Neural cell (in vitro differentiated cells): ENCODE results near the gene DLG2. TPM values are rescaled to one million over a fixed set of nuclear protein-coding genes. Genes with fewer than 3 reads are reported as not detected.

Experiments used
- H2AFZ ChIP-seq: fragments of 200-600, 300-800 bp; sonication (generic), shearing (Covaris generic); 2 replicates; pipeline ENCODE4 v1.6.0; 2014; ENCODE audit warnings: low read depth, mild to moderate bottlenecking, antibody characterized with exemption, low read length, moderate library complexity
- H3F3A ChIP-seq: fragments of 200-600 bp; shearing (Covaris generic); 2 replicates; pipeline ENCODE4 v1.6.1; 2016; ENCODE audit warnings: mild to moderate bottlenecking, moderate library complexity, mixed read lengths, antibody characterized with exemption, low read length; ENCODE audit not compliant: insufficient read depth, poor library complexity, severe bottlenecking
- H3K27ac ChIP-seq: fragments of 200-600, 300-800 bp; sonication (generic), shearing (Covaris generic); 2 replicates; pipeline ENCODE4 v1.5.1; 2014; ENCODE audit warnings: mild to moderate bottlenecking, low read length, moderate library complexity
- H3K27me3 ChIP-seq: fragments of 300-800, 200-600 bp; sonication (generic), shearing (Covaris generic); 2 replicates; pipeline ENCODE4 v1.6.0; 2014; ENCODE audit warnings: mild to moderate bottlenecking, low read depth, low read length, moderate library complexity; ENCODE audit not compliant: insufficient read depth
- H3K36me3 ChIP-seq: fragments of 300-800, 200-600 bp; sonication (generic), shearing (Covaris generic); 2 replicates; pipeline ENCODE4 v1.5.1; 2014; ENCODE audit warnings: mild to moderate bottlenecking, antibody characterized with exemption, low read length, moderate library complexity; ENCODE audit not compliant: insufficient read depth
- H3K4me2 ChIP-seq: fragments of 300-800, 200-600 bp; sonication (generic), shearing (Covaris generic); 2 replicates; pipeline ENCODE4 v1.6.0; 2014; ENCODE audit warnings: mild to moderate bottlenecking, low read length
- H3K4me3 ChIP-seq: fragments of 300-800, 200-600 bp; sonication (generic), shearing (Covaris generic); 2 replicates; pipeline ENCODE4 v1.5.1; 2014; ENCODE audit warnings: mild to moderate bottlenecking, low read length, moderate library complexity
- H3K79me2 ChIP-seq: fragments of 200-600 bp; shearing (Covaris generic); replicated peaks from 2 replicates; pipeline ENCODE4 v1.6.0; 2014; ENCODE audit warnings: mild to moderate bottlenecking, low read length, moderate library complexity; ENCODE audit not compliant: insufficient read depth
- H3K9ac ChIP-seq: fragments of 300-800, 200-600 bp; sonication (generic), shearing (Covaris generic); 2 replicates; pipeline ENCODE4 v1.6.1; 2016; ENCODE audit warnings: mild to moderate bottlenecking, low read length, mixed read lengths
- H3K9me2 ChIP-seq: fragments of 200-600 bp; shearing (Covaris generic); 2 replicates; pipeline ENCODE4 v1.6.1; 2016; ENCODE audit warnings: mild to moderate bottlenecking, low read length, mixed read lengths; ENCODE audit not compliant: insufficient read depth
- H3K9me3 ChIP-seq: fragments of 200-600, 300-800 bp; sonication (generic), shearing (Covaris generic); 2 replicates; pipeline ENCODE4 v1.6.1; 2016; ENCODE audit warnings: mild to moderate bottlenecking, mixed run types, low read length, moderate library complexity, mixed read lengths
- H4K20me1 ChIP-seq: fragments of 200-600 bp; shearing (Covaris generic); 2 replicates; pipeline ENCODE4 v1.6.1; 2016; ENCODE audit warnings: mild to moderate bottlenecking, mixed run types; ENCODE audit not compliant: insufficient read depth
- EP300 ChIP-seq: fragments of 450-650 bp; conservative IDR thresholded peaks from 2 replicates; pipeline ENCODE4 v1.6.1; 2014; ENCODE audit warnings: antibody characterized with exemption, mild to moderate bottlenecking, moderate library complexity; ENCODE audit not compliant: poor library complexity, severe bottlenecking
- EZH2 ChIP-seq: fragments of 200-600, 300-800 bp; shearing (Covaris generic), sonication (generic); IDR thresholded peaks from 2 replicates; pipeline ENCODE4 v1.6.1; 2014; ENCODE audit warnings: antibody characterized with exemption, low read length, borderline replicate concordance, mild to moderate bottlenecking; ENCODE audit not compliant: insufficient read depth, poor library complexity, severe bottlenecking
- MXI1 ChIP-seq: fragments of 450-650 bp; conservative IDR thresholded peaks from 2 replicates; pipeline ENCODE4 v1.6.1; 2014; ENCODE audit warnings: antibody characterized with exemption, mild to moderate bottlenecking; ENCODE audit not compliant: poor library complexity, severe bottlenecking
- POLR2AphosphoS5 ChIP-seq: IDR thresholded peaks from 2 replicates; pipeline ENCODE4 v1.6.1; 2012
- RAD21 ChIP-seq: fragments of 450-650 bp; conservative IDR thresholded peaks from 2 replicates; pipeline ENCODE4 v1.6.1; 2014; ENCODE audit warnings: antibody characterized with exemption, mild to moderate bottlenecking, moderate library complexity
- SMC3 ChIP-seq: fragments of 450-650 bp; conservative IDR thresholded peaks from 2 replicates; pipeline ENCODE4 v1.6.1; 2014; ENCODE audit warnings: antibody characterized with exemption, mild to moderate bottlenecking, moderate library complexity; ENCODE audit not compliant: poor library complexity
- TAF1 ChIP-seq: IDR thresholded peaks from 2 replicates; pipeline ENCODE4 v1.6.1; 2012; ENCODE audit warnings: low read depth
- polyA plus RNA-seq: library from polyadenylated mRNA; depleted of rRNA; stranded (reverse); fragments of >200 nt; gene quantifications from 2 replicates; pipeline ENCODE4 v1.2.3, GENCODE V29; 2014
- TF ChIP-seq, protein P1 (sequence below): IDR thresholded peaks from 2 replicates; pipeline ENCODE4 v1.6.1; 2012; ENCODE audit warnings: borderline replicate concordance
- TF ChIP-seq, protein P2 (sequence below): fragments of 450-650 bp; IDR thresholded peaks from 2 replicates; pipeline ENCODE4 v1.5.1; 2014; ENCODE audit warnings: antibody characterized with exemption, mild to moderate bottlenecking, moderate library complexity; ENCODE audit not compliant: poor library complexity, severe bottlenecking

The DLG2 gene
- polyA plus RNA-seq, 1 donor from 2014 or later, result 179 TPM

DNA sequence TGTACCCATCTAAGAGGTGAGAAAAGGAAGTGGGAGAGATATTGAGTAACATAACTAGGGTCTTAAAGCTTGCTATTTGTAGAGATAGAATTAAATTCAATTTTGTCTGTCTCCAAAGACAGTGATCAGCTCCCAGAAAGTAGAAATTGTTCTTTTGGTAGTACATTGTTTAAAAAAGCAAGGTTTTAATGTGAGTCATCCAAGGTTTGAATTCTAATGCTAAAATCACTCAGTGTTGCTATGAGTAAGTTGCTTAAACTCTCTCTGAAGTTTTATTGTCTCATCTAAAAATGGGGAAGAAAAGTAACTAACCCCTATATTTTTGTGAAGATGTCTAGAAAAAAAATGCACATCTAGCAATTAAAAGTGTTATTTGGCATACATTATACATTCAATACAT, 1336.5 kb downstream of the DLG2 start:
- Histone ChIP-seq H3K4me2 (no peak overlapping the region), H4K20me1 (no peaks in the 10 kb centered on the region), H3K36me3 (no peaks in the 10 kb centered on the region), H3K27me3 (no peaks in the 10 kb centered on the region), H2AFZ (no peak overlapping the region), H3K9me3 (no peaks in the 10 kb centered on the region), H3K9ac (no peak overlapping the region), H3K27ac (no peak overlapping the region), H3K9me2 (no peaks in the 10 kb centered on the region), H3K79me2 (no peaks in the 10 kb centered on the region), H3F3A (no peaks in the 10 kb centered on the region), H3K4me3 (no peak overlapping the region)
- TF ChIP-seq EZH2 (no peak), EP300 (no peak), TAF1 (no peak), POLR2AphosphoS5 (no peak), SMC3 (no peak), MXI1 (no peak), RAD21 (no peak)
- TF ChIP-seq, protein P1, sequence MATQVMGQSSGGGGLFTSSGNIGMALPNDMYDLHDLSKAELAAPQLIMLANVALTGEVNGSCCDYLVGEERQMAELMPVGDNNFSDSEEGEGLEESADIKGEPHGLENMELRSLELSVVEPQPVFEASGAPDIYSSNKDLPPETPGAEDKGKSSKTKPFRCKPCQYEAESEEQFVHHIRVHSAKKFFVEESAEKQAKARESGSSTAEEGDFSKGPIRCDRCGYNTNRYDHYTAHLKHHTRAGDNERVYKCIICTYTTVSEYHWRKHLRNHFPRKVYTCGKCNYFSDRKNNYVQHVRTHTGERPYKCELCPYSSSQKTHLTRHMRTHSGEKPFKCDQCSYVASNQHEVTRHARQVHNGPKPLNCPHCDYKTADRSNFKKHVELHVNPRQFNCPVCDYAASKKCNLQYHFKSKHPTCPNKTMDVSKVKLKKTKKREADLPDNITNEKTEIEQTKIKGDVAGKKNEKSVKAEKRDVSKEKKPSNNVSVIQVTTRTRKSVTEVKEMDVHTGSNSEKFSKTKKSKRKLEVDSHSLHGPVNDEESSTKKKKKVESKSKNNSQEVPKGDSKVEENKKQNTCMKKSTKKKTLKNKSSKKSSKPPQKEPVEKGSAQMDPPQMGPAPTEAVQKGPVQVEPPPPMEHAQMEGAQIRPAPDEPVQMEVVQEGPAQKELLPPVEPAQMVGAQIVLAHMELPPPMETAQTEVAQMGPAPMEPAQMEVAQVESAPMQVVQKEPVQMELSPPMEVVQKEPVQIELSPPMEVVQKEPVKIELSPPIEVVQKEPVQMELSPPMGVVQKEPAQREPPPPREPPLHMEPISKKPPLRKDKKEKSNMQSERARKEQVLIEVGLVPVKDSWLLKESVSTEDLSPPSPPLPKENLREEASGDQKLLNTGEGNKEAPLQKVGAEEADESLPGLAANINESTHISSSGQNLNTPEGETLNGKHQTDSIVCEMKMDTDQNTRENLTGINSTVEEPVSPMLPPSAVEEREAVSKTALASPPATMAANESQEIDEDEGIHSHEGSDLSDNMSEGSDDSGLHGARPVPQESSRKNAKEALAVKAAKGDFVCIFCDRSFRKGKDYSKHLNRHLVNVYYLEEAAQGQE, result no peak
- TF ChIP-seq, protein P2, sequence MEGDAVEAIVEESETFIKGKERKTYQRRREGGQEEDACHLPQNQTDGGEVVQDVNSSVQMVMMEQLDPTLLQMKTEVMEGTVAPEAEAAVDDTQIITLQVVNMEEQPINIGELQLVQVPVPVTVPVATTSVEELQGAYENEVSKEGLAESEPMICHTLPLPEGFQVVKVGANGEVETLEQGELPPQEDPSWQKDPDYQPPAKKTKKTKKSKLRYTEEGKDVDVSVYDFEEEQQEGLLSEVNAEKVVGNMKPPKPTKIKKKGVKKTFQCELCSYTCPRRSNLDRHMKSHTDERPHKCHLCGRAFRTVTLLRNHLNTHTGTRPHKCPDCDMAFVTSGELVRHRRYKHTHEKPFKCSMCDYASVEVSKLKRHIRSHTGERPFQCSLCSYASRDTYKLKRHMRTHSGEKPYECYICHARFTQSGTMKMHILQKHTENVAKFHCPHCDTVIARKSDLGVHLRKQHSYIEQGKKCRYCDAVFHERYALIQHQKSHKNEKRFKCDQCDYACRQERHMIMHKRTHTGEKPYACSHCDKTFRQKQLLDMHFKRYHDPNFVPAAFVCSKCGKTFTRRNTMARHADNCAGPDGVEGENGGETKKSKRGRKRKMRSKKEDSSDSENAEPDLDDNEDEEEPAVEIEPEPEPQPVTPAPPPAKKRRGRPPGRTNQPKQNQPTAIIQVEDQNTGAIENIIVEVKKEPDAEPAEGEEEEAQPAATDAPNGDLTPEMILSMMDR, result no peak

DNA sequence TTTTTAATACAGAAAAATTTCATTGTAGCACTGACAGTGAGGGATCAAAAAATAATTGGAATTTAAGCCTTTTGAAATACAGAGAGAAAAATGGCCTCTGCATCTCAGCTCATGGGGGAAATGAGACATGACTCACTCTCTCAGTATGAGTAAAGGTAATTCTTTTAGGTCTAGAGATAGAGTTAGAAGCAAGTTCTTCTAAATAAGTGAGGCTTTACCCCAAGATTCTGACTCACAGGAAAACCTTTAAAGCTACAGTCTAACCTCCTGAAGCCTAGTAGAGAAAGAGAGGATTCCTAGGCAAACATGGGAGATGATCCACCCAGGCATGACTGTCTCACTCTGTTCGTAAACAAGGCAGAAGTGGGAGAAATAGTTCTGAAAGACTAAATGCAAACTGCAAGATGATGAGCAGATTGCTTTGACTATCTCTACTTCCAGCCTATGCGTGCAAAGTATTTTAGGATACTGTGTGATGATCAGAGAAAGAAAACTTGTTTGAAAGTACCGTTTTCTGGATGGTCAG, 1337.7 kb downstream of the DLG2 start:
- no peak overlapping the region for H3K9ac ChIP-seq
- no peaks in the 10 kb centered on the region for H3K27me3 ChIP-seq
- H2AFZ ChIP-seq, result no peak overlapping the region
- H3K4me3 ChIP-seq, result no peak overlapping the region
- H3K79me2 ChIP-seq, result no peaks in the 10 kb centered on the region
- TF ChIP-seq EP300 (no peak), SMC3 (no peak), POLR2AphosphoS5 (no peak), RAD21 (no peak), TAF1 (no peak), MXI1 (no peak), EZH2 (no peak)
- TF ChIP-seq, protein P1, result no peak
- TF ChIP-seq, protein P2, result no peak
- H3K36me3 ChIP-seq, result no peaks in the 10 kb centered on the region
- H3K9me2 ChIP-seq, result no peaks in the 10 kb centered on the region
- H4K20me1 ChIP-seq, result no peaks in the 10 kb centered on the region
- no peaks in the 10 kb centered on the region for H3F3A ChIP-seq
- H3K9me3 ChIP-seq, result no peaks in the 10 kb centered on the region
- H3K27ac ChIP-seq, result no peak overlapping the region
- H3K4me2 ChIP-seq, result no peak overlapping the region
